A549 (cell line): ENCODE data around the gene PXDN. TPM values are rescaled to one million over a fixed set of nuclear protein-coding genes. Genes with fewer than 3 reads are reported as not detected.

Source experiments
- ATAC-seq, 2 experiments: fragments of 200-7000 bp in 1 of 2; fragments of >200 bp in 1 of 2; cut with Nextera tagmentation in 1 of 2; cut with Tn5 transposase in 1 of 2; 3 replicates each; pipeline versions ENCODE4 v1.8.0 to v1.9.1; 2018 to 2020; ENCODE audit warnings: mild to moderate bottlenecking in 1 of 2, moderate library complexity in 1 of 2
- CTCF ChIA-PET: fragments of 300-600 bp; sonication (Branson Sonifier 250); formaldehyde crosslinking; extraction: SDS; loops from one replicate; lab custom pipeline; 2021; ENCODE audit warnings: antibody characterized with exemption, inconsistent platforms; lab: Yijun Ruan, JAX
- POLR2A ChIA-PET: fragments of 350-600 bp; formaldehyde crosslinking; extraction: SDS; loops from one replicate; lab custom pipeline; 2021; ENCODE audit warnings: antibody characterized with exemption, inconsistent platforms; lab: Yijun Ruan, JAX
- DNase-seq, 2 experiments: peaks; one replicate each; pipeline versions ENCODE4 v3.0.0 to v3.0.0-alpha.2; 2011 to 2016; ENCODE audit warnings: low read depth in 1 of 2, low spot score in 1 of 2
- FAIRE-seq: peaks from 2 replicates; lab custom pipeline; 2011; peaks lifted over from hg19 to GRCh38; lab: Jason Lieb, UNC
- H3K27ac ChIP-seq, 2 experiments: fragments of >200 bp; sonication (Bioruptor Twin); formaldehyde crosslinking; 3 replicates each; pipeline ENCODE4 v1.5.1; 2016 to 2017
- H3K4me1 ChIP-seq: fragments of >200 bp; sonication (Bioruptor Twin); formaldehyde crosslinking; 3 replicates; pipeline ENCODE4 v1.6.1; 2016
- H3K4me2 ChIP-seq: fragments of >200 bp; sonication (Bioruptor Twin); formaldehyde crosslinking; 3 replicates; pipeline ENCODE4 v1.6.1; 2016
- H3K4me3 ChIP-seq: fragments of >200 bp; sonication (Bioruptor Twin); formaldehyde crosslinking; 3 replicates; pipeline ENCODE4 v1.5.1; 2016
- H3K9me3 ChIP-seq: fragments of >200 bp; sonication (Bioruptor Twin); formaldehyde crosslinking; 3 replicates; pipeline ENCODE4 v1.6.1; 2016
- EHMT2 ChIP-seq: fragments of 200-600 bp; sonication (generic); IDR thresholded peaks from 2 replicates; pipeline ENCODE4 v1.6.1; 2016; ENCODE audit warnings: antibody characterized with exemption, low read depth, mild to moderate bottlenecking, moderate library complexity
- EP300 ChIP-seq, 2 experiments: fragments of >200 bp; sonication (Bioruptor Twin); formaldehyde crosslinking; IDR thresholded peaks; 2 replicates in 1 of 2; 3 replicates in 1 of 2; pipeline ENCODE4 v1.6.1; 2016 to 2017
- ESRRA ChIP-seq: fragments of 150-350 bp; IDR thresholded peaks from 2 replicates; pipeline ENCODE4 v1.6.1; 2014; ENCODE audit warnings: mild to moderate bottlenecking, low read length, borderline replicate concordance
- FOSL2 ChIP-seq, 2 experiments: fragments of 450-650 bp in 1 of 2; fragments of >200 bp in 1 of 2; sonication (Bioruptor Twin) in 1 of 2; formaldehyde crosslinking; IDR thresholded peaks; 2 replicates each; pipeline versions ENCODE4 v1.5.0 to v1.6.1; 2016 to 2020; ENCODE audit warnings: mild to moderate bottlenecking in 1 of 2, moderate library complexity in 1 of 2
- JUN ChIP-seq, 2 experiments: fragments of >200 bp; sonication (Bioruptor Twin); formaldehyde crosslinking; IDR thresholded peaks; 2 replicates in 1 of 2; 3 replicates in 1 of 2; pipeline ENCODE4 v1.6.1; 2016 to 2017
- POLR2A ChIP-seq: IDR thresholded peaks from 2 replicates; pipeline ENCODE4 v1.6.1; 2012; ENCODE audit warnings: mild to moderate bottlenecking, low read length
- RARB ChIP-seq: fragments of 250-450 bp; sonication (Bioruptor Pico); IDR thresholded peaks from 2 replicates; pipeline ENCODE4 v1.8.0; 2021; ENCODE audit warnings: mild to moderate bottlenecking, moderate library complexity
- ZNF302 ChIP-seq: fragments of 250-450 bp; sonication (Bioruptor Pico); IDR thresholded peaks from 2 replicates; pipeline ENCODE4 v1.9.0; 2021; ENCODE audit warnings: inconsistent platforms, mild to moderate bottlenecking, moderate library complexity
- WGBS: methylation state at CpG from one replicate; pipeline ENCODE4 v1.1.6; 2017; ENCODE audit errors: missing lambda C conversion rate; 5-methylcytosine and 5-hydroxymethylcytosine counted together
- polyA plus RNA-seq, 4 experiments: library from polyadenylated mRNA; depleted of rRNA in 3 of 4; stranded (reverse); fragments of >200 nt; fragmentation: RNase III in 1 of 4; extraction: RNeasy Plus Mini Kit Qiagen cat#74134 plus additional on column Dnase treatment in 1 of 4; gene quantifications; 2 replicates in 3 of 4; 3 replicates in 1 of 4; pipeline ENCODE4 v1.2.3, GENCODE V29; 2011 to 2017
- TF ChIP-seq, protein P1 (sequence below): fragments of 450-650 bp; IDR thresholded peaks from 2 replicates; pipeline ENCODE4 v1.6.1; 2014; ENCODE audit warnings: antibody characterized with exemption
- TF ChIP-seq, protein P2 (sequence below): fragments of 250-450 bp; sonication (Bioruptor Pico); IDR thresholded peaks from 2 replicates; pipeline ENCODE4 v1.5.0; 2020; ENCODE audit warnings: low read depth, mild to moderate bottlenecking, moderate library complexity

Gene PXDN
- polyA plus RNA-seq, 2 of the 4 experiments (the other 2 are of a cell fraction) = 3.7 to 7.3 TPM

DNA sequence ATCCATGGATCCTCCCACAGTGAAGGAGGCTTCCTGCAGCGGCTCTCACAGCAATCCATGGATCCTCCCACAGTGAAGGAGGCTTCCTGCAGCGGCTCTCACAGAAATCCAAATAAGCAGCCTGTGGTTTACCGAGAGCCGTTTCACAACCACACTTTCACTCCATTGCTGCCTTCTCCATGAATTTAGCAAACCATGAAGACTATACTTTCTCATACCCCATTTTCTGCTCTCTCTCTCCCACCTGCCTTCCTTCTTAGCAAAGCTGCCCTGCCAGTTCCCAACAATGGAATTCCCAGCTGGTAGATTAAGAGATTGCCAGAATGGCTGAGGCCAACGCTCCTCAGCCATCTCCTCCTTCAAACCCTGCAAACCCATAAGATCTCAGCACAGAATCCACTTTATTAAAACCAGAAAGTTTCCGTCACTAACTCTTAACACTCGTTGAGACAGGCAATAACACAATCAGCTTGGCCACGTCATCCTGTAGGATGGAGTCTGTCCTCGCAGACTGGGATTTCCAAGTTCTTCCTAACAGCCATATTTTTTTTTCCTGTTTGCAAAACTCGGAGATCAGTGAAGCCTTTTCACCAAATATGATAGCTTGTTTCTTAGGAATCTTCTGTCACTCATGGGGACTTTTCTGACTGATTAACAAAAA lies 162.2 kb downstream of the PXDN start:
- Histone ChIP-seq H3K4me3 (no peak overlapping the region), H3K4me2 (no peak overlapping the region), H3K9me3 (no peaks in the 10 kb centered on the region), H3K4me1 (no peaks in the 10 kb centered on the region), H3K27ac (no peak overlapping the region)
- FAIRE-seq = no peak
- 45% methylated on average over 10 of the region's 10 CpGs for WGBS
- POLR2A ChIA-PET = no interaction called here
- TF ChIP-seq EHMT2 (no peak), ESRRA (no peak), FOSL2 (IDR thresholded peaks at IDR 0.05) (no peak), FOSL2 (CRISPR knock-in tag; IDR thresholded peaks at IDR 0.05) (no peak), POLR2A (no peak), RARB (CRISPR knock-in tag) (no peak), JUN (IDR thresholded peaks at IDR 0.05) (no peak), EP300 (IDR thresholded peaks at IDR 0.05) (no peak), ZNF302 (CRISPR knock-in tag) (no peak)
- TF ChIP-seq, protein P1, sequence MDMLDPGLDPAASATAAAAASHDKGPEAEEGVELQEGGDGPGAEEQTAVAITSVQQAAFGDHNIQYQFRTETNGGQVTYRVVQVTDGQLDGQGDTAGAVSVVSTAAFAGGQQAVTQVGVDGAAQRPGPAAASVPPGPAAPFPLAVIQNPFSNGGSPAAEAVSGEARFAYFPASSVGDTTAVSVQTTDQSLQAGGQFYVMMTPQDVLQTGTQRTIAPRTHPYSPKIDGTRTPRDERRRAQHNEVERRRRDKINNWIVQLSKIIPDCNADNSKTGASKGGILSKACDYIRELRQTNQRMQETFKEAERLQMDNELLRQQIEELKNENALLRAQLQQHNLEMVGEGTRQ = no peak
- TF ChIP-seq, protein P2, sequence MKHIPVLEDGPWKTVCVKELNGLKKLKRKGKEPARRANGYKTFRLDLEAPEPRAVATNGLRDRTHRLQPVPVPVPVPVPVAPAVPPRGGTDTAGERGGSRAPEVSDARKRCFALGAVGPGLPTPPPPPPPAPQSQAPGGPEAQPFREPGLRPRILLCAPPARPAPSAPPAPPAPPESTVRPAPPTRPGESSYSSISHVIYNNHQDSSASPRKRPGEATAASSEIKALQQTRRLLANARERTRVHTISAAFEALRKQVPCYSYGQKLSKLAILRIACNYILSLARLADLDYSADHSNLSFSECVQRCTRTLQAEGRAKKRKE (CRISPR knock-in tag) = no peak
- no peak for DNase-seq
- ATAC-seq = no peak
- CTCF ChIA-PET = interaction anchor here (1.6 kb wide), 1 partner anchor 10 kb away, joined by 6 read pairs; no protein-coding TSS in a partner anchor
